Measurements from ENCODE around the gene TDRD6. TPM values are rescaled to one million over a fixed set of nuclear protein-coding genes. Genes with fewer than 3 reads are reported as not detected.

Gene TDRD6
- total RNA-seq, 1 experiment from 2014 or later: 0.57 TPM

GRCh38 chr6:46651006-46651405 is 36.7 kb upstream of the TDRD6 start (continued):
- no peak for TF ChIP-seq ZBTB33 (IDR thresholded peaks at IDR 0.05; ENCODE audit: extremely low read depth, insufficient replicate concordance, low read length)

- ChIA-PET POLR2A (no interaction called here), RAD21 (ENCODE audit: low non-redundant PET in 1 of 2, low total read pairs in 2 of 2, uncharacterized antibody in 2 of 2, unreplicated experiment in 2 of 2) (no interaction called here), CTCF (no interaction called here)
- peak overlapping the region; percentile 71 to 73 for H3K4me3 ChIP-seq (replicated peaks in 1 of 2; ENCODE audit: low read depth in 1 of 2, low read length in 2 of 2)
- ATAC-seq (no peak), DNase-seq (ENCODE audit: low read depth, low spot score) (no peak)
- H4K20me1 ChIP-seq (ENCODE audit: insufficient read depth): no peaks in the 10 kb centered on the region
- peaks cover 3 to 28% of the 10 kb centered on the region in 2 experiments; a peak in 2 of 4 replicates for H3K4me1 ChIP-seq (ENCODE audit: control insufficient read depth in 1 of 2, insufficient read depth in 2 of 2, low read length in 2 of 2)
- BruUV-seq (replicated peaks): no TSS peak
- H3K4me2 ChIP-seq (ENCODE audit: low read length): peak overlapping the region; percentile 97
- no peak overlapping the region for H3K27ac ChIP-seq (ENCODE audit: low read depth, low read length)
- H2AFZ ChIP-seq (ENCODE audit: low read depth, low read length, poor library complexity, severe bottlenecking): peak overlapping the region; percentile 100
- no peaks in the 10 kb centered on the region for H3K79me2 ChIP-seq (ENCODE audit: insufficient read depth, low read length)
- intact Hi-C loops (cut with micrococcal nuclease): loop anchor here (5.0 kb wide), 1 partner anchor 395 kb away; no protein-coding TSS in a partner anchor
- no peaks in the 10 kb centered on the region for H3K27me3 ChIP-seq (ENCODE audit: insufficient read depth, low read length)
- H3K9me2 ChIP-seq (ENCODE audit: insufficient read depth): no peaks in the 10 kb centered on the region
- H3K36me3 ChIP-seq (ENCODE audit: control insufficient read depth in 1 of 2, insufficient read depth in 2 of 2, low read length in 2 of 2): no peaks in the 10 kb centered on the region
- peak overlapping the region; percentile 68; the same call in 1 of the 2 replicates for H3K9ac ChIP-seq (ENCODE audit: low read length)
- no peaks in the 10 kb centered on the region for H3K9me3 ChIP-seq (ENCODE audit: control insufficient read depth in 1 of 2, insufficient read depth in 1 of 2, low read depth in 1 of 2, low read length in 2 of 2)
- TF ChIP-seq EGR1 (IDR thresholded peaks at IDR 0.05; ENCODE audit: low read depth): no peak
- no peak for TF ChIP-seq ELF1 (IDR thresholded peaks at IDR 0.05; ENCODE audit: borderline replicate concordance, low read depth)
- no peak for TF ChIP-seq EZH2phosphoT487 (IDR thresholded peaks at IDR 0.05; ENCODE audit: borderline replicate concordance)
- TF ChIP-seq FOSL1 (IDR thresholded peaks at IDR 0.05; ENCODE audit: low read depth): no peak
- TF ChIP-seq MAX (IDR thresholded peaks at IDR 0.05): no peak
- no peak for TF ChIP-seq ZNF274 (IDR thresholded peaks at IDR 0.05; ENCODE audit: low read depth, low read length)
- TF ChIP-seq ZFX (IDR thresholded peaks at IDR 0.05): no peak
- no peak for TF ChIP-seq CTCF (IDR thresholded peaks at IDR 0.05 in 2 of 3, conservative IDR thresholded peaks at IDR 0.05 in 1 of 3; ENCODE audit: borderline replicate concordance in 1 of 3, insufficient read depth in 1 of 3, low read depth in 2 of 3, low read length in 2 of 3)
- TF ChIP-seq CEBPB (IDR thresholded peaks at IDR 0.05; ENCODE audit: low read depth): no peak
- TF ChIP-seq ATF3 (IDR thresholded peaks at IDR 0.05): no peak
- no peak for TF ChIP-seq ZBTB33 (IDR thresholded peaks at IDR 0.05; ENCODE audit: extremely low read depth, insufficient replicate concordance, low read length)
- no peak for TF ChIP-seq SP1 (IDR thresholded peaks at IDR 0.05; ENCODE audit: low read depth)
- TF ChIP-seq POLR2AphosphoS5 (IDR thresholded peaks at IDR 0.05; ENCODE audit: low read depth, low read length): no peak
- TF ChIP-seq TCF7L2 (IDR thresholded peaks at IDR 0.05; ENCODE audit: borderline replicate concordance, extremely low read depth, insufficient read depth, insufficient read length): no peak
- TF ChIP-seq RAD21 (IDR thresholded peaks at IDR 0.05; ENCODE audit: low read depth): no peak
- no peak for TF ChIP-seq SRF (IDR thresholded peaks at IDR 0.05; ENCODE audit: low read depth)
Observed at GRCh38 chr6:46651816-46652215, 35.9 kb upstream of the TDRD6 start.
